B cell (primary cell): ENCODE data around the gene BAZ1B. TPM values are rescaled to one million over a fixed set of nuclear protein-coding genes. Genes with fewer than 3 reads are reported as not detected.
"Not testable (repeated sequence)": the region's sequence is repeated elsewhere in the genome, so short reads cannot be mapped to it uniquely, and the experiment has no call there.

Source experiments
- ATAC-seq: fragments of 200-7000 bp; cut with Tn5 transposase; one replicate; pipeline ENCODE4 v1.10.0; 2021; ENCODE audit warnings: low read depth, mild to moderate bottlenecking, moderate number of reproducible peaks, moderate library complexity
- CTCF ChIA-PET: fragments of 350-600 bp; sonication (Branson Sonifier 250); formaldehyde crosslinking; loops from one replicate; lab custom pipeline; 2021; ENCODE audit warnings: antibody characterized with exemption, inconsistent platforms; lab: Charles Lee
- POLR2A ChIA-PET: fragments of 350-600 bp; sonication (Branson Sonifier 250); formaldehyde crosslinking; loops from one replicate; lab custom pipeline; 2021; ENCODE audit warnings: antibody characterized with exemption; lab: Charles Lee
- DNase-seq: peaks from one replicate; pipeline ENCODE4 v3.0.0; 2013
- H2AFZ ChIP-seq: 2 replicates; pipeline ENCODE4 v1.6.1; 2012; ENCODE audit warnings: mild to moderate bottlenecking, low read depth, low read length; ENCODE audit not compliant: insufficient read depth, poor library complexity, severe bottlenecking
- H3K27ac ChIP-seq, 2 donors: 1 replicate in 1 of 2; 2 replicates in 1 of 2; pipeline ENCODE4 v1.5.1; 2012 to 2013; ENCODE audit warnings: low read length in 2 of 2, mild to moderate bottlenecking in 2 of 2, moderate library complexity in 1 of 2
- H3K27me3 ChIP-seq, 4 experiments: fragments of 200-600 bp in 1 of 4; sonication (generic) in 1 of 4; replicated peaks in 1 of 4; 1 replicate in 2 of 4; 2 replicates in 2 of 4; pipeline versions ENCODE4 v1.6.1 to v1.7.0; 2013 to 2016; ENCODE audit warnings: low read length in 3 of 4, mild to moderate bottlenecking in 2 of 4, mixed read lengths in 1 of 4, moderate library complexity in 1 of 4; ENCODE audit not compliant: insufficient read depth in 4 of 4, control insufficient read depth in 3 of 4; ENCODE audit errors: control extremely low read depth in 1 of 4
- H3K36me3 ChIP-seq, 2 experiments: replicated peaks in 1 of 2; 1 replicate in 1 of 2; 2 replicates in 1 of 2; pipeline versions ENCODE4 v1.6.1 to v1.7.1; 2013; ENCODE audit warnings: low read length in 1 of 2; ENCODE audit not compliant: insufficient read depth in 2 of 2, control insufficient read depth in 1 of 2; ENCODE audit errors: control extremely low read depth in 1 of 2, extremely low read depth in 1 of 2
- H3K4me1 ChIP-seq, 2 donors: fragments of 200-600 bp in 1 of 2; sonication (generic) in 1 of 2; 1 replicate in 1 of 2; 2 replicates in 1 of 2; pipeline versions ENCODE4 v1.5.1 to v1.6.1; 2013 to 2017; ENCODE audit warnings: low read length in 2 of 2; ENCODE audit not compliant: control insufficient read depth in 2 of 2, insufficient read depth in 2 of 2
- H3K4me2 ChIP-seq: replicated peaks from 2 replicates; pipeline ENCODE3; 2012; ENCODE audit warnings: mild to moderate bottlenecking, low read depth, low read length; ENCODE audit not compliant: poor library complexity, severe bottlenecking
- H3K4me3 ChIP-seq, 5 experiments: fragments of 200-600 bp in 1 of 5; sonication (generic) in 1 of 5; 1 replicate in 3 of 5; 2 replicates in 2 of 5; pipeline versions ENCODE4 v1.5.1 to v1.7.0; 2011 to 2016; ENCODE audit warnings: low read length in 4 of 5, mild to moderate bottlenecking in 4 of 5, low read depth in 2 of 5, control low read depth in 1 of 5, moderate library complexity in 1 of 5; ENCODE audit not compliant: insufficient read depth in 1 of 5; ENCODE audit errors: control extremely low read depth in 1 of 5, extremely low read depth in 1 of 5
- H3K79me2 ChIP-seq: fragments of 200-600 bp; sonication (generic); one replicate; pipeline ENCODE4 v1.6.0; 2016; ENCODE audit warnings: low read length; ENCODE audit not compliant: control insufficient read depth, insufficient read depth
- H3K9ac ChIP-seq: fragments of 200-600 bp; sonication (generic); 2 replicates; pipeline ENCODE4 v1.6.1; 2017; ENCODE audit warnings: mild to moderate bottlenecking, low read length, moderate library complexity
- H3K9me3 ChIP-seq, 3 donors: one replicate each; pipeline versions ENCODE4 v1.6.1 to v1.7.1; 2013; ENCODE audit warnings: low read length in 2 of 3; ENCODE audit not compliant: control insufficient read depth in 2 of 3, insufficient read depth in 1 of 3; ENCODE audit errors: control extremely low read depth in 1 of 3
- H4K20me1 ChIP-seq: 2 replicates; pipeline ENCODE4 v1.6.0; 2012; ENCODE audit warnings: mild to moderate bottlenecking, low read length; ENCODE audit not compliant: insufficient read depth, control insufficient read depth, poor library complexity, severe bottlenecking
- H3K27ac Mint-ChIP-seq: one replicate; pipeline ENCODE4 v1.8.0; 2021; ENCODE audit warnings: mixed read lengths
- H3K27me3 Mint-ChIP-seq: one replicate; pipeline ENCODE4 v1.8.0; 2021; ENCODE audit warnings: mixed read lengths
- H3K4me1 Mint-ChIP-seq: one replicate; pipeline ENCODE4 v1.8.0; 2021; ENCODE audit warnings: mixed read lengths
- H3K4me3 Mint-ChIP-seq: one replicate; pipeline ENCODE4 v1.8.0; 2021; ENCODE audit warnings: mixed read lengths
- H3K9me3 Mint-ChIP-seq: one replicate; pipeline ENCODE4 v1.8.0; 2022; ENCODE audit warnings: mixed read lengths; ENCODE audit not compliant: insufficient read depth
- EZH2 ChIP-seq: IDR thresholded peaks from 2 replicates; pipeline ENCODE4 v1.6.1; 2012; ENCODE audit warnings: borderline replicate concordance, low read depth, mild to moderate bottlenecking, moderate library complexity, low read length; ENCODE audit not compliant: insufficient read depth, poor library complexity, severe bottlenecking
- WGBS: methylation state at CpG from one replicate; pipeline ENCODE4 v1.1.5; 2013; ENCODE audit warnings: missing lambda C conversion rate; ENCODE audit not compliant: insufficient coverage; 5-methylcytosine and 5-hydroxymethylcytosine counted together
- intact Hi-C: fragments of 100-400 bp; cut with micrococcal nuclease; formaldehyde crosslinking; loops from one replicate; pipeline ENCODE4 v1.10.0; 2022
- polyA plus RNA-seq: library from polyadenylated mRNA; depleted of rRNA; stranded (reverse); fragments of >200 nt; gene quantifications from 2 replicates; pipeline ENCODE4 v1.2.3, GENCODE V29; 2012
- total RNA-seq, 2 donors: library from RNA; stranded (reverse); fragments of 120-200 nt in 1 of 2; gene quantifications; 1 replicate in 1 of 2; 2 replicates in 1 of 2; pipeline versions ENCODE4 v1.2.3 to v1.2.4, GENCODE V29; 2013 to 2022
- TF ChIP-seq, protein P1 (sequence below): fragments of 200-600 bp; IDR thresholded peaks from one replicate; pipeline ENCODE4 v1.8.0; 2022; ENCODE audit warnings: antibody characterized with exemption, mild to moderate bottlenecking

Gene BAZ1B
- total and polyA plus RNA-seq, 2 donors (not counting 1 experiment from before 2014, with no cell fraction given), result 17.2 to 68.1 TPM

DNA sequence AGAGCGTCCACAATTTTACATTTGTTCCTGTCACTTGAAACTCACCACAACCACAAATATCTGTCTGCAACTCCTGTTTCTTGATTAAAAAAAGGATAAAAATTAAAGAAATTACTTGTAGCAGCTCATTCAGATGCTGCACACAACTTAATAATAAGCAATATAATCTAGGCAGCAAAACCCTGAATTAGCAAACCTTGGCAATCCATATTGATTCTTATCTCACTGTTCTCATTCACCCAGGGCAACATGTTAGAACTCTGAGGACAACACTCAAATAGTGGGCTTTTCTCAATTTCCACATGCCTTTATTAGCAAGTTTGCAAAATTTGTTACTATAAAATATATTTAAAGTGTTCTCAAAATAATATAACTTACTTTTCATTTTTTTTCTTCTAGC lies 38.9 kb downstream of the BAZ1B start:
- Mint-ChIP-seq H3K27me3 (no peaks in the 10 kb centered on the region), H3K4me3 (no peak overlapping the region), H3K27ac (no peak overlapping the region), H3K4me1 (peaks cover 4% of the 10 kb centered on the region), H3K9me3 (no peaks in the 10 kb centered on the region)
- Histone ChIP-seq H3K79me2 (peaks cover 45% of the 10 kb centered on the region), H3K27me3 (no peaks in the 10 kb centered on the region), H3K4me1 (no peaks in the 10 kb centered on the region), H3K4me3 (no peak overlapping the region), H3K36me3 (peaks cover 2 to 56% of the 10 kb centered on the region in 2 experiments), H3K27ac (no peak overlapping the region), H4K20me1 (peaks cover 41% of the 10 kb centered on the region), H3K9me3 (no peaks in the 10 kb centered on the region), H3K4me2 (no peak overlapping the region), H3K9ac (no peak overlapping the region), H2AFZ (no peak overlapping the region)
- CTCF ChIA-PET, result no interaction called here
- intact Hi-C loops, result no loop called here
- POLR2A ChIA-PET, result no interaction called here
- TF ChIP-seq, protein P1, sequence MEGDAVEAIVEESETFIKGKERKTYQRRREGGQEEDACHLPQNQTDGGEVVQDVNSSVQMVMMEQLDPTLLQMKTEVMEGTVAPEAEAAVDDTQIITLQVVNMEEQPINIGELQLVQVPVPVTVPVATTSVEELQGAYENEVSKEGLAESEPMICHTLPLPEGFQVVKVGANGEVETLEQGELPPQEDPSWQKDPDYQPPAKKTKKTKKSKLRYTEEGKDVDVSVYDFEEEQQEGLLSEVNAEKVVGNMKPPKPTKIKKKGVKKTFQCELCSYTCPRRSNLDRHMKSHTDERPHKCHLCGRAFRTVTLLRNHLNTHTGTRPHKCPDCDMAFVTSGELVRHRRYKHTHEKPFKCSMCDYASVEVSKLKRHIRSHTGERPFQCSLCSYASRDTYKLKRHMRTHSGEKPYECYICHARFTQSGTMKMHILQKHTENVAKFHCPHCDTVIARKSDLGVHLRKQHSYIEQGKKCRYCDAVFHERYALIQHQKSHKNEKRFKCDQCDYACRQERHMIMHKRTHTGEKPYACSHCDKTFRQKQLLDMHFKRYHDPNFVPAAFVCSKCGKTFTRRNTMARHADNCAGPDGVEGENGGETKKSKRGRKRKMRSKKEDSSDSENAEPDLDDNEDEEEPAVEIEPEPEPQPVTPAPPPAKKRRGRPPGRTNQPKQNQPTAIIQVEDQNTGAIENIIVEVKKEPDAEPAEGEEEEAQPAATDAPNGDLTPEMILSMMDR, result no peak
- no peak for TF ChIP-seq EZH2
- no peak for DNase-seq
- WGBS, result no CpG with 5 or more reads among the region's 1 CpG
- ATAC-seq, result no peak

DNA sequence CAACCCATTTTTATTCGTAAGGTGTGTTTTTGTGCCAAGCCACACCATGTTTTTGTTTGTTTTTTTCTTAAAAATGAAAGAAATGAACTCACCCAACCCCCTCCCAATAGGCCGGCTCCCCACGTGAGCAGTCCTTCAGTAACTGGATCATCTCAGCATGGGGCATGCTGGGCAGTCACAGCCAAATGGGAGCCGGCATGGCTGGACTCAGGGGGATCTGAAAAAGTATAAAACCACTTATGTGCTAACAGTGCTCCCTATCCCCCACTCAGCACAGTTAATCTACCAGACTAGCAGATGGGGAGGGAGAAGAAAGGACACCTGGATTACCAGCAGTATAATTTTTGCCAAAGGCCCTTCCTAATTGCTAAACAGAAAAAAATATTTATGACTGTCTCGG lies 39.3 kb downstream of the BAZ1B start:
- no peaks in the 10 kb centered on the region for H3K27me3 ChIP-seq
- no CpG with 5 or more reads among the region's 5 CpGs for WGBS
- no peak overlapping the region for H3K4me2 ChIP-seq
- no peak overlapping the region for H2AFZ ChIP-seq
- no peaks in the 10 kb centered on the region for H3K4me1 ChIP-seq
- no peak overlapping the region for H3K9ac ChIP-seq
- ATAC-seq (no peak), DNase-seq (no peak)
- Mint-ChIP-seq H3K4me1 (peaks cover 4% of the 10 kb centered on the region), H3K27me3 (no peaks in the 10 kb centered on the region), H3K9me3 (no peaks in the 10 kb centered on the region), H3K27ac (no peak overlapping the region), H3K4me3 (no peak overlapping the region)
- peaks cover 2 to 56% of the 10 kb centered on the region in 2 experiments for H3K36me3 ChIP-seq
- H3K27ac ChIP-seq, result no peak overlapping the region
- peaks cover 41% of the 10 kb centered on the region for H4K20me1 ChIP-seq
- H3K79me2 ChIP-seq, result peaks cover 45% of the 10 kb centered on the region
- intact Hi-C loops, result no loop called here
- POLR2A ChIA-PET, result no interaction called here
- no peak overlapping the region for H3K4me3 ChIP-seq
- H3K9me3 ChIP-seq, result no peaks in the 10 kb centered on the region
- TF ChIP-seq, protein P1, result no peak
- TF ChIP-seq EZH2, result no peak
- CTCF ChIA-PET, result no interaction called here

GRCh38 chr7:73481521-73481920 lies 40.6 kb downstream of the BAZ1B start:
- H3K9me3 Mint-ChIP-seq, DNase-seq, H3K9ac ChIP-seq, H3K9me3 ChIP-seq, H3K27ac ChIP-seq, H3K4me2 ChIP-seq, H3K4me1 ChIP-seq, H2AFZ ChIP-seq, H3K27me3 Mint-ChIP-seq, H3K27me3 ChIP-seq, H3K4me1 Mint-ChIP-seq, intact Hi-C loops, CTCF ChIA-PET, POLR2A ChIA-PET, ATAC-seq, H3K4me3 Mint-ChIP-seq, H3K4me3 ChIP-seq: not testable (repeated sequence)
- H3K27ac Mint-ChIP-seq, result peak overlapping the region; percentile 20
- WGBS, result 97% methylated on average over 6 of the region's 12 CpGs
- Histone ChIP-seq H3K79me2 (peaks cover 35% of the 10 kb centered on the region), H3K36me3 (peaks cover 10 to 57% of the 10 kb centered on the region in 2 experiments), H4K20me1 (peaks cover 33% of the 10 kb centered on the region)
